Nephron (organoid): ENCODE results near the gene LAMA2.

ENCODE experiments used
- H3K27ac Mint-ChIP-seq, 3 experiments: 2 replicates each; pipeline ENCODE4 v1.8.0; 2020; ENCODE audit warnings: mixed read lengths in 3 of 3, mild to moderate bottlenecking in 2 of 3, moderate library complexity in 1 of 3
- H3K27me3 Mint-ChIP-seq: 2 replicates; pipeline ENCODE4 v1.8.0; 2021; ENCODE audit warnings: low read depth, mild to moderate bottlenecking, moderate library complexity, mixed read lengths
- H3K36me3 Mint-ChIP-seq: 2 replicates; pipeline ENCODE4 v1.8.0; 2020; ENCODE audit warnings: low read depth, mixed read lengths
- H3K4me1 Mint-ChIP-seq: 2 replicates; pipeline ENCODE4 v1.8.0; 2020; ENCODE audit warnings: mixed read lengths
- H3K4me3 Mint-ChIP-seq, 3 experiments: 2 replicates each; pipeline ENCODE4 v1.8.0; 2020; ENCODE audit warnings: mild to moderate bottlenecking in 3 of 3, mixed read lengths in 3 of 3, moderate library complexity in 2 of 3
- H3K9me3 Mint-ChIP-seq: 2 replicates; pipeline ENCODE4 v1.8.0; 2020; ENCODE audit warnings: mixed read lengths
- TF ChIP-seq, protein P1 (sequence below), 3 experiments: fragments of 200-600 bp; sonication (generic); IDR thresholded peaks; one replicate each; pipeline ENCODE4 v1.5.0; 2021; ENCODE audit warnings: antibody characterized with exemption in 3 of 3; ENCODE audit not compliant: unreplicated experiment in 3 of 3

Gene LAMA2

DNA sequence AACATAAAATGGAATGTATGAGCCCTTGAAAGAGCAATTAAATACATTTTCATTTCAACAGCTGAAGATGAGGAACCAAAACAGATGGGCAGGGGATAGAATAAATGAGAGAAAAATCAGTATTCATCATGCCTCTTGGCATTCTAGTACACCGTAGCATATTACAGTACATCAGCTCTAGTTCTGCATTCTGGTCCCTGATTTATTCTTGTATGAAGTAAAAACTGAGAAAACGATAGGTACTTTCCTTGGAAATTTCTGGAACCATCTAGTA is 477.7 kb downstream of the LAMA2 start:
- Mint-ChIP-seq H3K27ac (peak overlapping the region in 1 of 3 experiments; percentile 13), H3K4me3 (no peak overlapping the region), H3K36me3 (no peaks in the 10 kb centered on the region), H3K4me1 (no peaks in the 10 kb centered on the region), H3K27me3 (no peaks in the 10 kb centered on the region), H3K9me3 (no peaks in the 10 kb centered on the region)
- TF ChIP-seq, protein P1, sequence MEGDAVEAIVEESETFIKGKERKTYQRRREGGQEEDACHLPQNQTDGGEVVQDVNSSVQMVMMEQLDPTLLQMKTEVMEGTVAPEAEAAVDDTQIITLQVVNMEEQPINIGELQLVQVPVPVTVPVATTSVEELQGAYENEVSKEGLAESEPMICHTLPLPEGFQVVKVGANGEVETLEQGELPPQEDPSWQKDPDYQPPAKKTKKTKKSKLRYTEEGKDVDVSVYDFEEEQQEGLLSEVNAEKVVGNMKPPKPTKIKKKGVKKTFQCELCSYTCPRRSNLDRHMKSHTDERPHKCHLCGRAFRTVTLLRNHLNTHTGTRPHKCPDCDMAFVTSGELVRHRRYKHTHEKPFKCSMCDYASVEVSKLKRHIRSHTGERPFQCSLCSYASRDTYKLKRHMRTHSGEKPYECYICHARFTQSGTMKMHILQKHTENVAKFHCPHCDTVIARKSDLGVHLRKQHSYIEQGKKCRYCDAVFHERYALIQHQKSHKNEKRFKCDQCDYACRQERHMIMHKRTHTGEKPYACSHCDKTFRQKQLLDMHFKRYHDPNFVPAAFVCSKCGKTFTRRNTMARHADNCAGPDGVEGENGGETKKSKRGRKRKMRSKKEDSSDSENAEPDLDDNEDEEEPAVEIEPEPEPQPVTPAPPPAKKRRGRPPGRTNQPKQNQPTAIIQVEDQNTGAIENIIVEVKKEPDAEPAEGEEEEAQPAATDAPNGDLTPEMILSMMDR (IDR thresholded peaks at IDR 0.05; ENCODE audit: unreplicated experiment in 3 of 3): no peak

DNA sequence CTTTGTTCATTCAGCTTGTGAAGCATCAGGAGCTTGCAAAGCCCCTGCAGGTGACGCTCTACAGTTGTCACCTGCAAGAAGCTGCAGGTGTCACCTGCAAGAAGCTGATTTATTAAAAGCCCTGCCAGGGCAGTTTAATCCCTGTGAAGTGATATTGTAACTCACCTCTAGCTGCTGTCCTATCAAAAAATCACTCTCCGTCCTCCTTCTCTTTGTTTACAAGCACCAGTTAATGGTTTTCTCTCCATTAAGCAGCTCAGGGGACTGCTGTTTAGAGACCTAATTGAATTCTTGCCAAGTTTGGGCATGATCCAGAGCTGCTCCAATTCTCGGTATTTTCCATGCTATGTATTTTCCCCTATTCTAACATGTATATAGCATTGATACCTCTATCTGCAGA is 481.1 kb downstream of the LAMA2 start:
- Mint-ChIP-seq H3K27me3 (no peaks in the 10 kb centered on the region), H3K36me3 (no peaks in the 10 kb centered on the region), H3K4me1 (no peaks in the 10 kb centered on the region), H3K27ac (no peak overlapping the region), H3K9me3 (no peaks in the 10 kb centered on the region), H3K4me3 (no peak overlapping the region)
- TF ChIP-seq, protein P1 (IDR thresholded peaks at IDR 0.05; ENCODE audit: unreplicated experiment in 3 of 3): no peak

GRCh38 chr6:129364767-129365166 is 481.8 kb downstream of the LAMA2 start:
- H3K27me3 Mint-ChIP-seq: no peaks in the 10 kb centered on the region
- no peak overlapping the region for H3K4me3 Mint-ChIP-seq
- no peaks in the 10 kb centered on the region for H3K9me3 Mint-ChIP-seq
- TF ChIP-seq, protein P1 (IDR thresholded peaks at IDR 0.05; ENCODE audit: unreplicated experiment in 3 of 3): no peak
- H3K4me1 Mint-ChIP-seq: peaks cover 4% of the 10 kb centered on the region
- no peak overlapping the region for H3K27ac Mint-ChIP-seq
- H3K36me3 Mint-ChIP-seq: no peaks in the 10 kb centered on the region

DNA sequence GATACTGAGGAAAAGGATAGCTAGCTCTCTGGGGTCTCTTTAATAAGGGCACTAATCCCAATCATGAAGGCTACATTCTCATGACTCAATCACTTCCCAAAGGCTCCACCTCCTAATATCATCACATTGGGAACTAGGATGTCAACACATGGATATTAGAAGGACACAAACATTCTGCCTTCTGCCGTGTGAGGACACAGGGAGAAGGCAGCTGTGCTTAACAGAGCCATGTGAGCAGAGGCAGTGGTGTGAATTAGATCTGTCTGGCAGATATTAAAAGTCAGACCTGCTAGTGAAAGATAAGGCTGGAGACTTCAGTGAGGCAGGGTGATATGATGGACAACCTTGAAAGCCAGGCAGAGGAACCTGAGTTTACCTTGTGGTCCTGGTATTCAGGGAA is 485.1 kb downstream of the LAMA2 start:
- Mint-ChIP-seq H3K27me3 (no peaks in the 10 kb centered on the region), H3K27ac (no peak overlapping the region), H3K9me3 (no peaks in the 10 kb centered on the region), H3K36me3 (no peaks in the 10 kb centered on the region), H3K4me3 (no peak overlapping the region), H3K4me1 (peaks cover 4% of the 10 kb centered on the region)
- TF ChIP-seq, protein P1 (IDR thresholded peaks at IDR 0.05; ENCODE audit: unreplicated experiment in 3 of 3): no peak

DNA sequence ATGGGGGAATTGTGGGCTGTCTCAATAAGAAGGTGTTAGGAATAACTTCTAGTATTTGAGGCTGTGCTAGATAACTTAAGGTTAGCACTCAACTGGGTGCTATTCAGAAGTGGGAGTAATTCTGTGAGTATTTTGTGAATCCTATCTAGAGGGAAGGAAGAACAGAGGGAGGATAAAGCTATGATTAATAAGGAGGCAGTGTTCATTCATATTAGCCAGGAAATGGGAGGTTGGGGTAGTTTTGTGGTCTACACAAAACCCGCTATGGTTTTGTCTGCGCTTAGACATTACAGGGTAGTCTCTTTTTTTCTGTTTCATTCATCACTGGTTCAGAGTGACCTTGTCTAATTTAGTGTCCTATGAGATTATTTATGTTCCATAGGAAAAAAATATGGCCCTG is 486.0 kb downstream of the LAMA2 start:
- TF ChIP-seq, protein P1 (IDR thresholded peaks at IDR 0.05; ENCODE audit: unreplicated experiment in 3 of 3): no peak
- no peaks in the 10 kb centered on the region for H3K36me3 Mint-ChIP-seq
- no peak overlapping the region for H3K4me3 Mint-ChIP-seq
- H3K27me3 Mint-ChIP-seq: no peaks in the 10 kb centered on the region
- H3K9me3 Mint-ChIP-seq: no peaks in the 10 kb centered on the region
- H3K27ac Mint-ChIP-seq: no peak overlapping the region
- peaks cover 4% of the 10 kb centered on the region for H3K4me1 Mint-ChIP-seq

- H3K9me3 Mint-ChIP-seq: no peaks in the 10 kb centered on the region
- H3K4me3 Mint-ChIP-seq: no peak overlapping the region
- H3K36me3 Mint-ChIP-seq: no peaks in the 10 kb centered on the region
- TF ChIP-seq, protein P1 (IDR thresholded peaks at IDR 0.05; ENCODE audit: unreplicated experiment in 3 of 3): no peak
- peaks cover 4% of the 10 kb centered on the region for H3K4me1 Mint-ChIP-seq
- H3K27ac Mint-ChIP-seq: no peak overlapping the region
- H3K27me3 Mint-ChIP-seq: no peaks in the 10 kb centered on the region
These were observed 486.8 kb downstream of the LAMA2 start for GRCh38 chr6:129369737-129370136.
